22Rv1 (cell line): ENCODE measurements around the gene DPM2.

Source experiments
- H3K27ac ChIP-seq: fragments of 450-650 bp; 2 replicates; pipeline ENCODE4 v1.5.1; 2017
- ZFX ChIP-seq: fragments of 450-650 bp; IDR thresholded peaks from 2 replicates; pipeline ENCODE4 v1.6.1; 2017; ENCODE audit warnings: antibody characterized with exemption, borderline replicate concordance
- TF ChIP-seq, protein P1 (sequence below): fragments of 450-650 bp; IDR thresholded peaks from 2 replicates; pipeline ENCODE4 v1.5.1; 2017; ENCODE audit warnings: mild to moderate bottlenecking

DPM2 gene

DNA sequence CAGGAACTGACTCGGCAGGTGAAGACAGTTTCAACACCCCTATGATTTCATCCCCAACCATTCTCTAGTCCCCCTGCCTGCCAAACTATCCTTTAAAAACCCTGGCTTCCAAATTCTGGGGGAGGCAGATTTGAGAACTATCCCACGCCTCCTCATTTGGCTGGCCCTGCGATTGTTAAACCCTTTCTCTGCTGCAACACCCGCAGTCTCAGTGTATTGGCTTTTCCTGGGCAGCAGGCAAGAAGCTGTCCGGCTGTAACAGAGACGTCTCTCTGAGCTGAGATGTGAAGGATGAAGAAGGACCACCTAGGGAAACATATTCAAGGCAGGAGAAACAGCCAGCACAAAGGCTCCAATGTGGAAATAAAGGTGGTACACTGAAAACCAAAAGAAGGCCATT is 44.8 kb downstream of the DPM2 start:
- H3K27ac ChIP-seq: no peak overlapping the region
- TF ChIP-seq, protein P1, sequence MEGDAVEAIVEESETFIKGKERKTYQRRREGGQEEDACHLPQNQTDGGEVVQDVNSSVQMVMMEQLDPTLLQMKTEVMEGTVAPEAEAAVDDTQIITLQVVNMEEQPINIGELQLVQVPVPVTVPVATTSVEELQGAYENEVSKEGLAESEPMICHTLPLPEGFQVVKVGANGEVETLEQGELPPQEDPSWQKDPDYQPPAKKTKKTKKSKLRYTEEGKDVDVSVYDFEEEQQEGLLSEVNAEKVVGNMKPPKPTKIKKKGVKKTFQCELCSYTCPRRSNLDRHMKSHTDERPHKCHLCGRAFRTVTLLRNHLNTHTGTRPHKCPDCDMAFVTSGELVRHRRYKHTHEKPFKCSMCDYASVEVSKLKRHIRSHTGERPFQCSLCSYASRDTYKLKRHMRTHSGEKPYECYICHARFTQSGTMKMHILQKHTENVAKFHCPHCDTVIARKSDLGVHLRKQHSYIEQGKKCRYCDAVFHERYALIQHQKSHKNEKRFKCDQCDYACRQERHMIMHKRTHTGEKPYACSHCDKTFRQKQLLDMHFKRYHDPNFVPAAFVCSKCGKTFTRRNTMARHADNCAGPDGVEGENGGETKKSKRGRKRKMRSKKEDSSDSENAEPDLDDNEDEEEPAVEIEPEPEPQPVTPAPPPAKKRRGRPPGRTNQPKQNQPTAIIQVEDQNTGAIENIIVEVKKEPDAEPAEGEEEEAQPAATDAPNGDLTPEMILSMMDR: no peak
- TF ChIP-seq ZFX: no peak

- no peak overlapping the region for H3K27ac ChIP-seq
- TF ChIP-seq, protein P1: no peak
- TF ChIP-seq ZFX: no peak
Measured at GRCh38 chr9:127890053-127890452, 47.6 kb downstream of the DPM2 start.

DNA sequence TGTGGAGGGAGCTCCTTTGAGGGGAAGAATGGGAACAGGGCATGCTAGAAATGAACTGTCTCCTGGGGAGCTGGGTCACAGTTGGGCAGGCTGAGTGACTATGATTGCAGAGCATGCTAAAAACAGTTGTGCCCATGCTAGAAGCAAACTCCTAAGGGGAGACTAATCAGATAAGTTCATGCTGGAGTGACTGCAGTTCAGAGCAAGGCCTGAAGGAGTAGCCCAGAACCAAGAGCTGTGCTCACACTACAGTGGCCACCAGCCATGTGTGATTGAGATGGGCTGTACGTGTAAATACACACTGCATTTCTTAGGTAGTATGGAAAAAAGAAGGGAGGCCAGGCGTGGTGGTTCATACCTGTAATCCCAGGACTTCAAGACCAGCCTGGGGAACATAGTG is 49.9 kb downstream of the DPM2 start:
- H3K27ac ChIP-seq: no peak overlapping the region
- TF ChIP-seq, protein P1: no peak
- TF ChIP-seq ZFX: no peak

DNA sequence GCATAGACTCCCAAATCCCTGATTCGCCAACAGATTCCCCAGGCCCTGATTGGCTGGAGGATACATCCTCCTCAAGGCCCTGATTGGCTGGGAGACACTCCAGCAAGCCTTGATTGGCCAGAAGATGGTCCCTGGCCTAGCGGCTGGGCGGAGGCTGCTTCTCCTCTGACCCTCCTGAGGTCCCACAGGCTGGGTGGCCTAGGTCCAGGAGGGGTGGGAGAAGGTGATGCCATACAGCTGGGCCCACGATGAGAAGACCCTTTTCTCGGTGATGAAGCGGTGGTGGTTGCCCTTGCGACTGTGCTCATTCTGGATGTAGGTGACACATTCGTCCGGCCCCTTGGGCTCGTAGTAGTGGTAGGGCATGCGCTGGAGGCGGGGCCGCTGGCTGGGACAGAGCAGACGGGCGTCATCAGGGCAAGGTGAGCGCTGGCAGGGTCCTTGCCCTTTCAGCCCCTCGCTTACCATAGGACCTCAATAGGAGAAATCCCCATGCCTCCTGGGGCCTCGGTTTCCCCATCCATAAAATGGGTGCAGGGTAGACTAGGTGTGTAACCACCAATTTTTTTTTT is 51.2 kb downstream of the DPM2 start:
- TF ChIP-seq, protein P1: no peak
- no peak for TF ChIP-seq ZFX
- no peak overlapping the region for H3K27ac ChIP-seq

DNA sequence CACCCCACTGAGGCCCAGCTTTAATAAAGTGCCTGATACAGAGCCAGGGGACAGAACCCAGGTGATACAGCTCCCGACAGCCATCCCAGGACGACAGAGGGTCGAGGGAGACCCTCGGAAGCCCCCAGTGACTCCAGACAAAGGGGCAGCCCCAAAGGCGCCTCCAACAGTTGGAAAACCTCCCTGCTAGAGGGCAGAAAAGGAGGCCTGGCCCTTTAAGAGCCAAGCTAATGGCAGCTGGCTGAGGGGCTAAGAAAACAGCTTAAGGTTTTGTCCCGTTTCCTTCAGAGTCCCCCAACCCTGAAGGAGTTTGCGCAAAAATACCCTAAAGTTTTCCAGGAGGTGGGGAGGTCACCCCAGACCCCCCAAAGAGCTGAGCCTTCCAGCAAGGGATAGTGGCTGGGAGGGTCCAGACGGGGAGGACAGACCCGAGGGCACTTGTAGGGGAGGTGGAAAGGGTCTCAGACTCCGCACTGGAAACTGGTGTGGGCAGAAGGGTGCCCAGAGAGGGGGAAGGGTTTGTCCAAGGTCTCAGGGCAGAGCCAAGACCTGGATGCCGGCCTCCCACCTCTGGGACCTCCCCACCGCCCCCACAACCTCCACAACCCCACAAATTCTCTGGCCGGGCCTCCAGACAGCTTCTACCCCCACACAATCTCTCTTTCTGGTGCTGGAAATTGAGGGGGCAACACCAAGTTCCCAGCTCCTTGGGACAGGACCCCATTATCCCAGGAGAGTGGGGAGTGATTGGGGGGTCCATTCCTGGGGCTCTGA is 52.0 kb downstream of the DPM2 start:
- H3K27ac ChIP-seq: no peak overlapping the region
- TF ChIP-seq, protein P1: no peak
- no peak for TF ChIP-seq ZFX
